Hepatocyte (in vitro differentiated cells): ENCODE measurements around the gene KCNS3.

Experiments used
- EZH2 ChIP-seq: fragments of 200-600 bp; sonication (generic); IDR thresholded peaks from 2 replicates; pipeline ENCODE4 v1.6.1; 2016; ENCODE audit warnings: antibody characterized with exemption, mild to moderate bottlenecking, borderline replicate concordance
- TF ChIP-seq, protein P1 (sequence below): fragments of 200-600 bp; sonication (generic); IDR thresholded peaks from 2 replicates; pipeline ENCODE4 v1.5.1; 2016; ENCODE audit warnings: antibody characterized with exemption, mild to moderate bottlenecking; ENCODE audit not compliant: poor library complexity

DNA sequence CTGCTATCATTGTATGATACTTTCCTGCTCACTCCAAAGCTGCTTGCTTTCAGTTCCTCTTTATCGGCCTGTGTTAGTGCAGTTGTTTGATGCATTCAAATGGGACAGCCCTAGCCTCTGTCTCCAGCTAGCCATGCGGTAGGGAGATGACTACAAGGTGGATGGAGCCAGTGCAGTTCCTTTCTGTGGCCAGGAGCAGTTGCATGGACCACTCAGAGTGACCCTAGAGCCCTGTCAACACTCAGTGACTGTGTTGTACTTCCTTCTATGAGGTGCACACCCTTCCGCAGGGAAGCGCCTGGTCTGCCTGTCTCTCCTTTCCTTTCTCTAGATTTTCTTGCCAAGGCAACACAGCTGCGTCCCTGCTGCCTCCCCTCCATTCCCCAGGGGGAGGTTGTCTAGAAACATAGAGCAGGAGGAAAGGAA, 33.8 kb downstream of the KCNS3 start:
- TF ChIP-seq, protein P1, sequence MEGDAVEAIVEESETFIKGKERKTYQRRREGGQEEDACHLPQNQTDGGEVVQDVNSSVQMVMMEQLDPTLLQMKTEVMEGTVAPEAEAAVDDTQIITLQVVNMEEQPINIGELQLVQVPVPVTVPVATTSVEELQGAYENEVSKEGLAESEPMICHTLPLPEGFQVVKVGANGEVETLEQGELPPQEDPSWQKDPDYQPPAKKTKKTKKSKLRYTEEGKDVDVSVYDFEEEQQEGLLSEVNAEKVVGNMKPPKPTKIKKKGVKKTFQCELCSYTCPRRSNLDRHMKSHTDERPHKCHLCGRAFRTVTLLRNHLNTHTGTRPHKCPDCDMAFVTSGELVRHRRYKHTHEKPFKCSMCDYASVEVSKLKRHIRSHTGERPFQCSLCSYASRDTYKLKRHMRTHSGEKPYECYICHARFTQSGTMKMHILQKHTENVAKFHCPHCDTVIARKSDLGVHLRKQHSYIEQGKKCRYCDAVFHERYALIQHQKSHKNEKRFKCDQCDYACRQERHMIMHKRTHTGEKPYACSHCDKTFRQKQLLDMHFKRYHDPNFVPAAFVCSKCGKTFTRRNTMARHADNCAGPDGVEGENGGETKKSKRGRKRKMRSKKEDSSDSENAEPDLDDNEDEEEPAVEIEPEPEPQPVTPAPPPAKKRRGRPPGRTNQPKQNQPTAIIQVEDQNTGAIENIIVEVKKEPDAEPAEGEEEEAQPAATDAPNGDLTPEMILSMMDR = no peak
- no peak for TF ChIP-seq EZH2
